Upper lobe of right lung (tissue), 1 donor: ENCODE results near the gene AP3B1. TPM values are rescaled to one million over a fixed set of nuclear protein-coding genes. Genes with fewer than 3 reads are reported as not detected.
A peak's percentile ranks its signal among the peaks of the same experiment; 100 is the strongest.

Experiments used
- ATAC-seq: fragments of 200-7000 bp; cut with Tn5 transposase; one replicate; pipeline ENCODE4 v1.9.1; 2020; ENCODE audit warnings: mild to moderate bottlenecking, moderate library complexity
- DNase-seq: peaks from one replicate; pipeline ENCODE4 v3.0.0-alpha.2; 2020
- H3K27ac ChIP-seq: fragments of 200-600 bp; one replicate; pipeline ENCODE4 v1.8.0; 2022
- H3K27me3 ChIP-seq: fragments of 200-600 bp; one replicate; pipeline ENCODE4 v1.8.0; 2022; ENCODE audit warnings: mild to moderate bottlenecking
- H3K36me3 ChIP-seq: fragments of 200-600 bp; one replicate; pipeline ENCODE4 v1.8.0; 2022
- H3K4me1 ChIP-seq: fragments of 200-600 bp; one replicate; pipeline ENCODE4 v1.8.0; 2022
- H3K4me3 ChIP-seq: fragments of 200-600 bp; one replicate; pipeline ENCODE4 v1.8.0; 2022; ENCODE audit warnings: mild to moderate bottlenecking
- H3K9me3 ChIP-seq: fragments of 200-600 bp; one replicate; pipeline ENCODE4 v1.8.0; 2022
- CTCF ChIP-seq: fragments of 200-600 bp; IDR thresholded peaks from one replicate; pipeline ENCODE4 v1.8.0; 2022; ENCODE audit warnings: antibody characterized with exemption
- intact Hi-C: fragments of 100-400 bp; cut with DNase I; formaldehyde crosslinking; loops from one replicate; pipeline ENCODE4 v1.11.0; 2022
- total RNA-seq: library from RNA; stranded (reverse); fragmentation: NEBNext Ultra II Directional; extraction: Animal tissue kit (Norgen Biotek cat#: 25700); gene quantifications from one replicate; pipeline ENCODE4 v1.2.1, GENCODE V29; 2021
- donor health status: DM: no; HTN: yes; CAD: no; lungs with severe emphysema.

AP3B1 gene
- total RNA-seq, 1 donor from 2014 or later, result 32.9 TPM

- no peak for DNase-seq
- no peaks in the 10 kb centered on the region for H3K4me1 ChIP-seq
- no peak for ATAC-seq
- intact Hi-C loops, result no loop called here
- no peak overlapping the region for H3K27ac ChIP-seq
- no peak for TF ChIP-seq CTCF
- no peaks in the 10 kb centered on the region for H3K36me3 ChIP-seq
- H3K4me3 ChIP-seq, result no peak overlapping the region
- H3K9me3 ChIP-seq, result peaks cover 7% of the 10 kb centered on the region
- no peaks in the 10 kb centered on the region for H3K27me3 ChIP-seq
Observed at GRCh38 chr5:78334811-78335210, 40.3 kb upstream of the AP3B1 start.

- Histone ChIP-seq H3K27me3 (no peaks in the 10 kb centered on the region), H3K4me1 (no peaks in the 10 kb centered on the region), H3K27ac (no peak overlapping the region), H3K36me3 (no peaks in the 10 kb centered on the region), H3K4me3 (no peak overlapping the region), H3K9me3 (no peaks in the 10 kb centered on the region)
- TF ChIP-seq CTCF, result no peak
- ATAC-seq (no peak), DNase-seq (no peak)
- intact Hi-C loops, result no loop called here
Observed at GRCh38 chr5:78331523-78332080, 37.1 kb upstream of the AP3B1 start.

DNA sequence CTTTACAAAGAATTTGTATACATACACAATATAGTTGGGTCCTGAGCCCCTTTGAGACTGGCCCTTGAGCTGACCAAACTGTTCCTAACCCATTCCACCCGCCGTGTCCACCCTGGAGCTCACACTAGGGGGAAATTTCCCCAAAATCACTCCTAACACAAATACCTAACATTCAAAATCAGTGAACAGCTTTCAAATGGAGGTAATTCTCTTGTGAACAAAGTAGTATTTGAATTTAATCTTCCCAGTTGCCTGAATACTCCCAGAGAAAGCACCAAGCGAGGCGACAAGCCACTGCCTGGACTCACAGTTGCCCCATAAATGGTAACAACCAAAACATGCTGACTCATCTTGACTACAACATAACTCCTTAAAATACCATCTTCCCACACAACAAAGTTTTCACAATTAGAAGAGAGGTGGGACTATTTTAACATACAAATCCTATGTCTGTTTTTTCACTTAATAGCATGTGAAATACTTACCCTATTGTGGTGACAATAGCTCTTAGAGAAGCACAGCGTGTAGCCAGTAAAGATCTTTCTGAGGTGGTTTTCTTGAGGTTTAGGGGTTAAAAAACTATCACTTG, 34.2 kb upstream of the AP3B1 start:
- Histone ChIP-seq H3K4me3 (no peak overlapping the region), H3K9me3 (no peaks in the 10 kb centered on the region), H3K36me3 (no peaks in the 10 kb centered on the region), H3K4me1 (no peaks in the 10 kb centered on the region), H3K27ac (no peak overlapping the region), H3K27me3 (no peaks in the 10 kb centered on the region)
- TF ChIP-seq CTCF, result no peak
- ATAC-seq (no peak), DNase-seq (no peak)
- intact Hi-C loops, result no loop called here

- intact Hi-C loops, result no loop called here
- Histone ChIP-seq H3K27ac (no peak overlapping the region), H3K4me3 (no peak overlapping the region), H3K36me3 (no peaks in the 10 kb centered on the region), H3K9me3 (no peaks in the 10 kb centered on the region), H3K4me1 (no peaks in the 10 kb centered on the region), H3K27me3 (no peaks in the 10 kb centered on the region)
- ATAC-seq, result peak; percentile 57
- TF ChIP-seq CTCF, result no peak
- no peak for DNase-seq
Observed at GRCh38 chr5:78327761-78328510, 33.4 kb upstream of the AP3B1 start.

GRCh38 chr5:78326930-78327329, 32.4 kb upstream of the AP3B1 start:
- TF ChIP-seq CTCF, result no peak
- H3K27me3 ChIP-seq, result no peaks in the 10 kb centered on the region
- H3K27ac ChIP-seq, result no peak overlapping the region
- no peaks in the 10 kb centered on the region for H3K4me1 ChIP-seq
- no peak for ATAC-seq
- intact Hi-C loops, result no loop called here
- no peaks in the 10 kb centered on the region for H3K36me3 ChIP-seq
- DNase-seq, result no peak
- no peak overlapping the region for H3K4me3 ChIP-seq
- H3K9me3 ChIP-seq, result no peaks in the 10 kb centered on the region
